Melanocyte of skin (primary cell): ENCODE data around the gene ATP23. TPM values are rescaled to one million over a fixed set of nuclear protein-coding genes. Genes with fewer than 3 reads are reported as not detected.

Experiments used
- total RNA-seq, 2 donors: library from RNA; depleted of rRNA; stranded (reverse); fragments of >200 nt; gene quantifications; 2 replicates each; pipeline ENCODE4 v1.2.3, GENCODE V29; 2012

ATP23 gene, protein sequence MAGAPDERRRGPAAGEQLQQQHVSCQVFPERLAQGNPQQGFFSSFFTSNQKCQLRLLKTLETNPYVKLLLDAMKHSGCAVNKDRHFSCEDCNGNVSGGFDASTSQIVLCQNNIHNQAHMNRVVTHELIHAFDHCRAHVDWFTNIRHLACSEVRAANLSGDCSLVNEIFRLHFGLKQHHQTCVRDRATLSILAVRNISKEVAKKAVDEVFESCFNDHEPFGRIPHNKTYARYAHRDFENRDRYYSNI
- 10 to 100 TPM in 1 of 2 donors, 1 to 10 TPM in 1; 5.9 to 13.7 TPM for total RNA-seq

DNA sequence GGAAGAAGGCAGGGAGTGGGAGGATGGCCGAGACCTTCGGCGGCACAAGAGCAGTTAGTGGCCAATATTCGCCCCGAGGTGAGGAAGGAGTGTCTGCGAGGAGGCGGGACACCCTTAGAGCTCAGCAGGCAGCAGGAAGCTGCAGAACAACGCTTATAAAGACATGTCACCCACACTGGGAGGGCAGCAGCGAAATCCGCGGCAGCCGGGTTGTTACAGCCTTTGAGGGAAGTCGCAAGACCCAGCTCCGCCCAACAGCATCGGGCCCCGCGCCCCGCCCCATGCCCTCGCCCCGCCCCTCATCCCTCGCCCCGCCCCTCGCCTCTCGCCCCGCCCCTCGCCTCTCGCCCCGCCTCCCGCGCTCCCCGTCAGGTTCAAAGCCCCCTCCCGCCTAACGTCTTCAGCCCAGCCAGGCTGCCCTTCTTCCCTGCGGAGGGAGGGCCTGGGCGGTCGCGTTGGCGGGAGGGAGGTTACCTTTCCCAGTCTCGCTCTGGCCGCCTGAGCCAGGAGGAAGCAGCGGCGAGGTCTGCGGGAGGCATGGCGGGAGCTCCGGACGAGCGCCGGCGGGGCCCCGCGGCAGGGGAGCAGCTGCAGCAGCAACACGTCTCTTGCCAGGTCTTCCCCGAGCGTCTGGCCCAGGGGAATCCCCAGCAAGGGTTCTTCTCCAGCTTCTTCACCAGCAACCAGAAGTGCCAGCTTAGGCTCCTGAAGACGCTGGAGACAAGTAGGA is at the start of gene ATP23:
ATP23 (plus strand) TSS at position 403 of the 730 bp plus-strand sequence; CDS start at position 538, 135 bp downstream.

Other genes starting within 250 kb of the ATP23 start
- gene OS9, start 247.4 kb upstream of the ATP23 start, total RNA-seq, result 100 to 1,000 TPM in 1 of 2 donors, 10 to 100 TPM in 1; 82.9 to 128 TPM
- gene AGAP2, start 202.8 kb upstream of the ATP23 start, total RNA-seq, result under 1 TPM; under 0.01 to 0.34 TPM
- 10 to 100 TPM; 33.0 to 37.2 TPM for gene TSPAN31, start 196.5 kb upstream of the ATP23 start, total RNA-seq
- gene CDK4, start 189.3 kb upstream of the ATP23 start, total RNA-seq, result 100 to 1,000 TPM; 295 to 361 TPM
- 1 to 10 TPM; 4.3 to 5.9 TPM for gene MARCHF9, start 186.5 kb upstream of the ATP23 start, total RNA-seq
- under 1 TPM in 1 of 2 donors, not detected in 1; 1.00 TPM for gene CYP27B1, start 174.5 kb upstream of the ATP23 start, total RNA-seq
- 10 to 100 TPM in 1 of 2 donors, 1 to 10 TPM in 1; 4.1 to 13.0 TPM for gene METTL1, start 169.5 kb upstream of the ATP23 start, total RNA-seq
- gene EEF1AKMT3, start 169.0 kb upstream of the ATP23 start, total RNA-seq, result 1 to 10 TPM; 3.4 to 5.7 TPM
- 10 to 100 TPM; 28.9 to 40.6 TPM for gene TSFM, start 158.8 kb upstream of the ATP23 start, total RNA-seq
- 1 to 10 TPM in 1 of 2 donors, under 1 TPM in 1; 1.00 to 2.4 TPM for gene AVIL, start 122.8 kb upstream of the ATP23 start, total RNA-seq
- gene CTDSP2, start 94.8 kb upstream of the ATP23 start, total RNA-seq, result 10 to 100 TPM; 37.0 to 42.7 TPM